ENCODE measurements around the gene MAP3K2. TPM values are rescaled to one million over a fixed set of nuclear protein-coding genes. Genes with fewer than 3 reads are reported as not detected.

Gene MAP3K2
- total and polyA plus RNA-seq, 2 donors (not counting 3 experiments of a cell fraction or from before 2014, with no cell fraction given) = 3.4 to 25.7 TPM

- Histone ChIP-seq H3K36me3 (ENCODE audit: control insufficient read depth in 2 of 2, extremely low read depth in 1 of 2, insufficient read depth in 2 of 2, low read length in 2 of 2) (no peaks in the 10 kb centered on the region), H3K9ac (replicated peaks; ENCODE audit: extremely low read depth, insufficient read depth, low read length) (no peak overlapping the region), H3K4me2 (ENCODE audit: insufficient read depth, low read length) (no peak overlapping the region), H2AFZ (ENCODE audit: low read depth, low read length) (no peak overlapping the region), H3K4me3 (replicated peaks in 1 of 3; ENCODE audit: insufficient read depth in 1 of 3, low read depth in 1 of 3, low read length in 3 of 3) (no peak overlapping the region), H3K9me3 (replicated peaks; ENCODE audit: control insufficient read depth, insufficient read depth, low read length) (no peaks in the 10 kb centered on the region), H3K9me1 (replicated peaks; ENCODE audit: control insufficient read depth, extremely low read depth, insufficient read depth, low read length) (no peaks in the 10 kb centered on the region), H3K27ac (ENCODE audit: insufficient read depth, low read depth, low read length) (no peak overlapping the region), H4K20me1 (replicated peaks; ENCODE audit: control insufficient read depth, extremely low read depth, insufficient read depth, low read length) (no peaks in the 10 kb centered on the region), H3K79me2 (ENCODE audit: control insufficient read depth, insufficient read depth, low read length) (peaks cover 24% of the 10 kb centered on the region), H3K4me1 (ENCODE audit: control insufficient read depth, extremely low read depth, insufficient read depth, low read length) (no peaks in the 10 kb centered on the region), H3K27me3 (ENCODE audit: control insufficient read depth in 2 of 2, insufficient read depth in 2 of 2, low read length in 2 of 2) (no peaks in the 10 kb centered on the region)
- CTCF ChIA-PET = interaction anchor here (1.0 to 1.3 kb wide), 2 partner anchors 8 to 137 kb away, joined by 3 to 5 read pairs; no protein-coding TSS in a partner anchor
- intact Hi-C loops (cut with micrococcal nuclease) (no loop called here), dilution Hi-C loops (cut with MboI; ENCODE audit: extremely low pct_ligation_motif_present, low sequenced_read_pairs) (no loop called here)
- BruUV-seq (replicated peaks) = no TSS peak
- POLR2A ChIA-PET = no interaction called here
- no peak for FAIRE-seq
- no peak for TF ChIP-seq FOS (IDR thresholded peaks at IDR 0.05; ENCODE audit: borderline replicate concordance, insufficient read depth, low read length)
- TF ChIP-seq EZH2 (IDR thresholded peaks at IDR 0.05; ENCODE audit: borderline replicate concordance, low read depth, low read length, severe bottlenecking) = no peak
- no peak for TF ChIP-seq MAX (IDR thresholded peaks at IDR 0.05; ENCODE audit: insufficient read depth, insufficient read length)
- TF ChIP-seq MYC (IDR thresholded peaks at IDR 0.05; ENCODE audit: low read depth, low read length) = no peak
- no peak for TF ChIP-seq JUN (IDR thresholded peaks at IDR 0.05; ENCODE audit: borderline replicate concordance, insufficient read depth, insufficient read length, low read depth)
- TF ChIP-seq POLR2A (IDR thresholded peaks at IDR 0.05; ENCODE audit: low read depth, low read length) = no peak
- TF ChIP-seq CTCF (IDR thresholded peaks at IDR 0.05; ENCODE audit: extremely low read depth in 1 of 2, insufficient read depth in 1 of 2, low read depth in 1 of 2, low read length in 2 of 2) = no peak
- TF ChIP-seq POLR2AphosphoS5 (IDR thresholded peaks at IDR 0.05; ENCODE audit: insufficient read depth, low read depth, low read length) = no peak
- no peak for TF ChIP-seq GATA2 (IDR thresholded peaks at IDR 0.05; ENCODE audit: insufficient read depth, insufficient read length, low read depth, low read length)
- DNase-seq (ENCODE audit: low read depth, low spot score) = no peak
Observed at GRCh38 chr2:127342101-127342500, 45.7 kb downstream of the MAP3K2 start.
